DND-41 (cell line): ENCODE measurements around the gene SCD5.
A peak's percentile ranks its signal among the peaks of the same experiment; 100 is the strongest.

Experiments used
- ATAC-seq: fragments of 200-7000 bp; cut with Tn5 transposase; 3 replicates; pipeline ENCODE4 v1.9.1; 2021; ENCODE audit warnings: low read depth; ENCODE audit not compliant: insufficient read depth
- DNase-seq: peaks from one replicate; pipeline ENCODE4 v3.0.0-alpha.2; 2020
- H2AFZ ChIP-seq: 2 replicates; pipeline ENCODE4 v1.6.0; 2012; ENCODE audit warnings: low read depth, low read length
- H3K27ac ChIP-seq: 2 replicates; pipeline ENCODE4 v1.5.1; 2012; ENCODE audit warnings: low read length, inconsistent platforms
- H3K27me3 ChIP-seq: fragments of 200-600 bp; sonication (generic); 2 replicates; pipeline ENCODE4 v1.6.0; 2012; ENCODE audit warnings: low read length, mild to moderate bottlenecking, inconsistent platforms; ENCODE audit not compliant: insufficient read depth, poor library complexity
- H3K36me3 ChIP-seq: 2 replicates; pipeline ENCODE4 v1.5.1; 2012; ENCODE audit warnings: low read length, inconsistent platforms; ENCODE audit not compliant: insufficient read depth
- H3K4me1 ChIP-seq: 2 replicates; pipeline ENCODE4 v1.5.1; 2012; ENCODE audit warnings: mild to moderate bottlenecking, low read length; ENCODE audit not compliant: insufficient read depth
- H3K4me2 ChIP-seq: 2 replicates; pipeline ENCODE4 v1.6.0; 2012; ENCODE audit warnings: mild to moderate bottlenecking, moderate library complexity, low read length, inconsistent platforms; ENCODE audit not compliant: insufficient read depth
- H3K4me3 ChIP-seq, 2 experiments: fragments of 200-600 bp in 1 of 2; shearing (Covaris generic) in 1 of 2; 2 replicates each; pipeline ENCODE4 v1.5.1; 2012 to 2016; ENCODE audit warnings: inconsistent platforms in 2 of 2, low read length in 2 of 2, mild to moderate bottlenecking in 2 of 2, low read depth in 1 of 2, moderate library complexity in 1 of 2
- H3K79me2 ChIP-seq: 2 replicates; pipeline ENCODE4 v1.6.0; 2012; ENCODE audit warnings: low read length, inconsistent platforms; ENCODE audit not compliant: insufficient read depth
- H3K9ac ChIP-seq: 2 replicates; pipeline ENCODE4 v1.6.0; 2012; ENCODE audit warnings: low read depth, mild to moderate bottlenecking, inconsistent platforms, low read length, moderate library complexity
- H3K9me3 ChIP-seq: 2 replicates; pipeline ENCODE4 v1.5.1; 2012; ENCODE audit warnings: low read length, moderate library complexity, mild to moderate bottlenecking, inconsistent platforms; ENCODE audit not compliant: insufficient read depth, severe bottlenecking
- H4K20me1 ChIP-seq: 2 replicates; pipeline ENCODE4 v1.6.0; 2012; ENCODE audit warnings: low read length; ENCODE audit not compliant: insufficient read depth
- CTCF ChIP-seq: IDR thresholded peaks from 2 replicates; pipeline ENCODE4 v1.5.1; 2012; ENCODE audit warnings: borderline replicate concordance, low read length, moderate library complexity, mild to moderate bottlenecking; ENCODE audit not compliant: poor library complexity, severe bottlenecking; ENCODE audit errors: extremely low read depth
- EZH2 ChIP-seq: IDR thresholded peaks from 3 replicates; pipeline ENCODE4 v1.6.1; 2012; ENCODE audit warnings: borderline replicate concordance, low read depth, mild to moderate bottlenecking, moderate library complexity, low read length, inconsistent platforms; ENCODE audit not compliant: severe bottlenecking

Gene SCD5

GRCh38 chr4:82691431-82691830 lies 107.2 kb downstream of the SCD5 start:
- no peaks in the 10 kb centered on the region for H3K9me3 ChIP-seq
- DNase-seq (no peak), ATAC-seq (no peak)
- H3K4me2 ChIP-seq, result no peak overlapping the region
- no peak overlapping the region for H3K9ac ChIP-seq
- no peak overlapping the region for H3K27ac ChIP-seq
- H4K20me1 ChIP-seq, result no peaks in the 10 kb centered on the region
- H3K79me2 ChIP-seq, result no peaks in the 10 kb centered on the region
- TF ChIP-seq EZH2 (no peak), CTCF (no peak)
- H3K27me3 ChIP-seq, result no peaks in the 10 kb centered on the region
- no peak overlapping the region for H2AFZ ChIP-seq
- no peak overlapping the region for H3K4me3 ChIP-seq
- peaks cover 10% of the 10 kb centered on the region for H3K36me3 ChIP-seq
- H3K4me1 ChIP-seq, result no peaks in the 10 kb centered on the region

- Histone ChIP-seq H3K4me2 (no peak overlapping the region), H2AFZ (no peak overlapping the region)
These were observed 110.4 kb downstream of the SCD5 start for GRCh38 chr4:82688091-82688795.

GRCh38 chr4:82687531-82687930 lies 111.1 kb downstream of the SCD5 start:
- no peaks in the 10 kb centered on the region for H3K27me3 ChIP-seq
- no peak overlapping the region for H3K9ac ChIP-seq
- no peaks in the 10 kb centered on the region for H3K9me3 ChIP-seq
- H3K79me2 ChIP-seq, result no peaks in the 10 kb centered on the region
- no peak overlapping the region for H3K4me3 ChIP-seq
- no peak overlapping the region for H3K27ac ChIP-seq
- no peaks in the 10 kb centered on the region for H4K20me1 ChIP-seq
- TF ChIP-seq CTCF (no peak), EZH2 (no peak)
- H2AFZ ChIP-seq, result no peak overlapping the region
- no peak for ATAC-seq
- H3K36me3 ChIP-seq, result 0 out of 2 replicates have a peak, but pooled peaks cover 12% of the 10 kb centered on the region
- H3K4me2 ChIP-seq, result no peak overlapping the region
- no peaks in the 10 kb centered on the region for H3K4me1 ChIP-seq
- no peak for DNase-seq

More at GRCh38 chr4:82688091-82688795, 110.4 kb downstream of the SCD5 start:
- no peaks in the 10 kb centered on the region for H3K4me1 ChIP-seq
- no peak overlapping the region for H3K27ac ChIP-seq
- H3K79me2 ChIP-seq, result no peaks in the 10 kb centered on the region
- ATAC-seq, result peak; percentile 44; the same call in 2 of the 3 replicates
- H3K9me3 ChIP-seq, result no peaks in the 10 kb centered on the region
- no peak for TF ChIP-seq EZH2
- TF ChIP-seq CTCF, result no peak
- no peaks in the 10 kb centered on the region for H3K27me3 ChIP-seq
- DNase-seq, result no peak
- H3K9ac ChIP-seq, result no peak overlapping the region
- H3K36me3 ChIP-seq, result 0 out of 2 replicates have a peak, but pooled peaks cover 12% of the 10 kb centered on the region
- H3K4me3 ChIP-seq, result no peak overlapping the region
- H4K20me1 ChIP-seq, result no peaks in the 10 kb centered on the region
